ENCODE measurements around the gene ARCN1.

GRCh38 chr11:118569670-118570069 is 2.5 kb upstream of the ARCN1 start:
- TF ChIP-seq CTCF (IDR thresholded peaks at IDR 0.05): no peak
- TF ChIP-seq POLR2A (IDR thresholded peaks at IDR 0.05): no peak
